Measurements from ENCODE around the gene ZFP36.
"Not testable (repeated sequence)": the region's sequence is repeated elsewhere in the genome, so short reads cannot be mapped to it uniquely, and the experiment has no call there.

The ZFP36 gene

DNA sequence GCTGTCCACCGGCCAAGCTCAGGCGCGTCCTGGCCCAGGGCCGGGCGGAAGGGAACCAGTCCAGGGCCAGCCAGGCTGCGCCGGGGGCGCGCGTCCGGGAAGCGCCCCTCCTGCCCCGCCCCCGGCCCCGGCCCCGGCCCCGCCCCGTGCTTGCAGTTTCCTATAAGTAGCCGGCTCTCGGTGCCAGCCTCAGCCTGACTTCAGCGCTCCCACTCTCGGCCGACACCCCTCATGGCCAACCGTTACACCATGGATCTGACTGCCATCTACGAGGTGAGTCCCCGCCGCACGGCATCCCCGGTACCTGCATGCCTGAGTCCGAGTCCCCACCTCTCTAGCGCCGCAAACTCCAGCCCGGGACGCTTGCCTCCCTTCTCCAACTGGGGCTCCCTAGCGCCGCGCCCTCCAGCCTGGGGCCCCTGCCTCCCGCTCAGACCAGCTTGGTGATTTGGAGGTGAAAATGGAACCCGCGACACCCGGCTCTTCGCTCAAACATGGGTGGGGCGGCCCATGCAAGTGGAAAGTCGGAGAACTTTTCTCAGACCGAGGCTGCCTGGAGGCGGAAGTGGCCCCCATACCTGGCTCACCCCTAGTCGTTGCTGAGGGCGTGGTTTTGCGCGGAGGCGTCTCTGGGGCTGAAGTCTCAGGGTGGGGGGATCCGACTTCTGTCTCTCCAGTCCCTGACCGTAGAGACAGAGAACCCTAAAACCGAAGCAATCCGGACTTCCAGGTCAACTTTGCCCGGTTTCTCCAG, at the start of gene ZFP36:
TSS of gene ZFP36 (plus strand) at position 192 of the 754 bp plus-strand sequence. CDS start at position 250, 58 bp downstream.
- DNase-seq (ENCODE audit: low spot score): peak; percentile 96

- no peak for DNase-seq (ENCODE audit: low spot score)
Observed at GRCh38 chr19:39359026-39359425, 47.6 kb upstream of the ZFP36 start.

- no peak for DNase-seq (ENCODE audit: low spot score)
Observed at GRCh38 chr19:39360599-39360998, 46.0 kb upstream of the ZFP36 start.

- DNase-seq (ENCODE audit: low spot score): no peak
Observed at GRCh38 chr19:39362682-39363657, 43.7 kb upstream of the ZFP36 start.

GRCh38 chr19:39363901-39364457, 42.7 kb upstream of the ZFP36 start:
- peak; percentile 78 for DNase-seq (ENCODE audit: low spot score)

- no peak for DNase-seq (ENCODE audit: low spot score)
Observed at GRCh38 chr19:39365531-39365930, 41.1 kb upstream of the ZFP36 start.

- DNase-seq (ENCODE audit: low spot score): no peak
Observed at GRCh38 chr19:39369200-39369599, 37.4 kb upstream of the ZFP36 start.

- no peak for DNase-seq (ENCODE audit: low spot score)
Observed at GRCh38 chr19:39370735-39371134, 35.9 kb upstream of the ZFP36 start.

DNA sequence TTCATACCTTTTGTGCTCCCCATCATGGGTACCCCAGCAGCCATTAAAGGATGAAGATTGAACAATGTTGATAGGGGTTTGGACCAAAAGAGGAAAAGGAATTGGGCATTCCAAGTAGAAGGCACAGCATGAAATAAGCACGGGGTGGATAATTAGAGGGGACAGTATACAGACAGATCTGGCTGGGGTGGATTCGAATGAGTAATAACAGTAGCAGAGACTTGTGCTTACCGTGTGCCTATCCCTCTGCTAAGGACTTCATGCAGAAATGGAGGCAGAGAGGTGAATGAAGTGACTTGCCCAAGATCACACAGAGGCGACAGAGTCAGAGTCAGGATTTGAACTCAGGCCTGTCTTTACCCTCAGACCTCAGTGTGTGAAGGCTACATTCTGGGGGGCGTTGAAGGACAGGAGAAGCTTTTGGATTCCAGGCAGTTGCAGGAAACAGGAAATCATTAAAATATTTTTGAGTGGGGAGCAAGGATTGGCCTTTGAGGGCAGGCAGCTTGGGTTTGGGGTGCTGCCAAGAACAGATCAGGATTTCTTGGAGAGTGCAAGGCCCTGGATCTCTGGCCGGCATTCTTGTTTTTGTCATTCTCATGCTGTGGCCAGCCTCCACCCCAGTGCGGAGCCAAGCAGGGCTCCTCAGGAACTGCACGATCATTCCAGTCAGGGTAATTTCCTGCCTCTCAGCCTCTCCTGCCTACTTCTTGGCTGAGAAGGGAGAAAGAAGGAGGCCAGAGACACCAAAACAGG, 34.4 kb upstream of the ZFP36 start:
- peak; percentile 83 for DNase-seq (ENCODE audit: low spot score)

GRCh38 chr19:39372941-39373340, 33.7 kb upstream of the ZFP36 start:
- no peak for DNase-seq (ENCODE audit: low spot score)

- DNase-seq (ENCODE audit: low spot score): no peak
Observed at GRCh38 chr19:39375929-39376328, 30.7 kb upstream of the ZFP36 start.

- no peak for DNase-seq (ENCODE audit: low spot score)
Observed at GRCh38 chr19:39377373-39378362, 29.0 kb upstream of the ZFP36 start.

DNA sequence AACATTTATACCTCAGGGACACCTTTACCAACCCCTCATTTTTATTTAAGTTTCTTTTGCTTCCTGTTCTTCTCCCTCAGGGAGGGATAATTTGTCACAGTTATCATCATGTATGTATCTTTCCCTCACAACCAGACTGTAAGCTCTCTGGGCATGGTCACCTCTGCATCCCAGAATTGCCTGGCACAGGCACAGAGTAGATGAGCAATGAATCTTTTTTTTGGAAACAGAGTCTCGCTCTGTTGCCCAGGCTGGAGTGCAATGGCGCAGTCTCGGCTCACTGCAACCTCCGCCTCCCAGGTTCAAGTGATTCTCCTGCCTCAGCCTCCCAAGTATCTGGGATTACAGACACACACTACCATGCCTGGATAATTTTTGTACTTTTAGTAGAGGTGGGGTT, 27.3 kb upstream of the ZFP36 start:
- DNase-seq (ENCODE audit: low spot score): not testable (repeated sequence)

DNA sequence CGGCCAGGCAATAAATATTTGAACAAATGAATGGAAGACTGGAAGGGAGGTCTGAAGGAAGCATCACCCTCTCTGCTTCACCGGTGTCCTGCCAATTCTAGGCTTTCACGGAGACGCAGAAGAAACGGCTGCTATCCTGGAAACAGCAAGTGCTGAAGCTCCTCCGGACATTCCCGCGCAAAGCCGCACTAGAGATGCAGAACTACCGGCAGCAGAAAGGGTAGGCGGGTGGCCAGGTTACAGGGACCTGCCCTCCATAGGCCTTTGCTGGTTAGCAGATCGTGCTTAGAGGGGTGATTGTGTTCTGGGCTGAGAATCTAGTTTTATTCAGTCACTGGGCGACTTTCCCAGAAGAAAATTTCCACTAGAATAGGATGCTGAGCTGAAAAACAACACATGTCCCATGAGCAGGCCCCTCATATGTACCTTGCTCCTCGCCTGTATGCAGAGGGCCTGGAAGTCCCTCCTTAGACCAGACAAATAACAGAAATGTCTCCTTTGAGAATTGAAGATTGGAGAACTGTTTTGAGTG, 26.7 kb upstream of the ZFP36 start:
- no peak for DNase-seq (ENCODE audit: low spot score)

- no peak for DNase-seq (ENCODE audit: low spot score)
Observed at GRCh38 chr19:39380521-39381502, 25.8 kb upstream of the ZFP36 start.

DNA sequence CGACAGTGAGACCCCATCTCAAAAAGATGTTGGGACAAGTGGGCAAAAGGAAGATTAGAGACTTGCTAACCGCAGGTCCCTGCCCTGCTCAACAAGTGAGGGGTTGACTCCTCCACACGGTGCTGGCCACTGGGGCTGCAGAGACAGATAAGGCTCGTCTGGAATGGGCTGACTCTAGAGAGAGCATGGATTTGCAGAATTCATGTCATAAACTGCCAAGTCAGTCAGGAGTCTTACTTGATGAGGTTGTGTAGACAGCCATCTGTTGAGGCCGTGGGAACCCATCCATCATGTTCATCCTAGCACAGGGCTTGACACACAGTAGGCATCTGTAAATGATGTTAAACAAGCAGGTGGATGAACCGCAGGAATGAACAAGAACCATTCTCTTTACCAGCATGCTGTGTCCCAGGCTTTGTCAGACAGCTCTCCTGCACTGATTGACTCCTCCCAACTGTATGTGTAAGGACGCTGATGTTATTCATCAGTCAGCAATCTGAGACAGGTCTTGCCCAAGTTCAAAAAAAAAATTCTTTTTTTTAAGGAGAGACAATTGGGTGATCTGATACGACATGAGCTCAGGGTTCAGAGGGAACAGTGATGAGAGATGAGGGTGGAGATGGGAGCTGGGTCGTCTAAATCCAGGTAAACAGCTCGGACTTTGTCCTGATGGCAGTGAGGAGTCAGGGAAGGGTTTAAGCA, 24.6 kb upstream of the ZFP36 start:
- DNase-seq (ENCODE audit: low spot score): no peak

DNA sequence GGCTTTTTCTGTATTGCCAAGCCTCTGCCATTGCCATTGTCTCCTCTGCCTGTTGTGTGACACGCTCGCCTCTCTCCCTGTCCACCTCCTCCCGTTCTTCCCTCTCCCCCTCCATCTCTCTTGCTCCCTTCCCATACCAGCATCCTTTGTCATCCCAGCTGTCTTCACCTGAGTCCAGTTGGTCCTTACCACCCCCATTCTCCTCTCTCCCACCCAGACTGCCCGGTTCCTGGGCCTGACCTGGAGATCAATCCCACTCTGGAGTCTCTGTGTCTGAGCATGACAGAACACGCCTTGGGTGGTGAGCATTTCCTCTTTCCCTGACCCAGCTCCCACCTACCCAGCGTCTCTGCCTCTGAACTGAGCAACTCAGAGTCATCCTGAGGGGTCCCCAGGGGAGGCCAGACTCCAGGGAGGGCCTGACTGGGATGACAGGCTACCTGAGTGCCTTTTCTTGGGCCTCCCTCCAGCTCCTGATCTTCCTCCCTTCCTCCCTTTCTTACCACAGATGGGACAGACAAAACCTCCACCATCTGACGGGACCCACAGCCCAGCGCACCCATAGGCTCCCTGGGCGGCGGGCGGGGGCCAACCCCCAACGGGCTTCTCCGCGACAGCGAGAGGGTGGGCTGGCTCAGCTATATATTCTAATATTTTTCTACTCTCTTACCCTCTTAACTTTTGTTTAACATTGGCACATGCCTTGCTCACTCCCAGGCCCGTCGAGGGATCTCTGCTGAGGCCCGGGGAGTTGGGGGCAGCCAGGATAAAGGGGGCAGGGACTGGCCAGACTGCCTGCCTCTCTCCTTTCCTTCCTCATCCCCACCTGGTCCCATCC, 23.4 kb upstream of the ZFP36 start:
- no peak for DNase-seq (ENCODE audit: low spot score)

All from left forelimb (tissue), 1 donor.